Measurements from ENCODE around the gene KLHL4.

DNA sequence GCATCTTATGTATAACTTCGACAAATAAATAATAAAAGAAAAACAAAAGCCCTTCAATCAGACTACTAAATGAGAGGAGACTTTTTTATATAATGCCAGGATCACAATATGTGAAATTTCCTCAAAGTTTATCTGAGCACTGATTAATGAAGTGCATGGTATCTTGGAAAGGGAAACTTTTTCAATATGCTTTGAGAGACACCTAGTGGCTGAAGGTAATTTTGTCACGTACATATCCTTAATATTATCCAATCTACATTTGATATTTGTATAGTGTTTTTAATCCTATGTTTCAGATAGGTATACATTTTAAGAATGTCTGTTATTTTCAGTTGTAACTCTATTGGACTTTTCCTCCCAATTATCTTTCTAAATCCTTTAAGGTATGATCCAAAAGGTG, 146.8 kb downstream of the KLHL4 start:
- TF ChIP-seq POLR2A (IDR thresholded peaks at IDR 0.05) = no peak
- TF ChIP-seq, protein P1, sequence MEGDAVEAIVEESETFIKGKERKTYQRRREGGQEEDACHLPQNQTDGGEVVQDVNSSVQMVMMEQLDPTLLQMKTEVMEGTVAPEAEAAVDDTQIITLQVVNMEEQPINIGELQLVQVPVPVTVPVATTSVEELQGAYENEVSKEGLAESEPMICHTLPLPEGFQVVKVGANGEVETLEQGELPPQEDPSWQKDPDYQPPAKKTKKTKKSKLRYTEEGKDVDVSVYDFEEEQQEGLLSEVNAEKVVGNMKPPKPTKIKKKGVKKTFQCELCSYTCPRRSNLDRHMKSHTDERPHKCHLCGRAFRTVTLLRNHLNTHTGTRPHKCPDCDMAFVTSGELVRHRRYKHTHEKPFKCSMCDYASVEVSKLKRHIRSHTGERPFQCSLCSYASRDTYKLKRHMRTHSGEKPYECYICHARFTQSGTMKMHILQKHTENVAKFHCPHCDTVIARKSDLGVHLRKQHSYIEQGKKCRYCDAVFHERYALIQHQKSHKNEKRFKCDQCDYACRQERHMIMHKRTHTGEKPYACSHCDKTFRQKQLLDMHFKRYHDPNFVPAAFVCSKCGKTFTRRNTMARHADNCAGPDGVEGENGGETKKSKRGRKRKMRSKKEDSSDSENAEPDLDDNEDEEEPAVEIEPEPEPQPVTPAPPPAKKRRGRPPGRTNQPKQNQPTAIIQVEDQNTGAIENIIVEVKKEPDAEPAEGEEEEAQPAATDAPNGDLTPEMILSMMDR (IDR thresholded peaks at IDR 0.05) = peak; percentile 55 to 65 (median 62)

All from right lobe of liver (tissue), 4 donors.